Natural killer cell treated with Interleukin-12 subunit alpha and Interleukin-12 subunit beta and Interleukin-15 and Interleukin-18, amount 100 ng/mL, for 72 hours (primary cell): ENCODE results near the gene RHBG. TPM values are rescaled to one million over a fixed set of nuclear protein-coding genes. Genes with fewer than 3 reads are reported as not detected.
"Not testable (repeated sequence)": the region's sequence is repeated elsewhere in the genome, so short reads cannot be mapped to it uniquely, and the experiment has no call there.

Experiments
- ATAC-seq, 2 donors: fragments of 150-1000 bp; cut with Tn5 transposase in 1 of 2; sonication (Bioruptor Pico), chemical (Tn5 transposase) in 1 of 2; 2 replicates each; pipeline ENCODE4 v1.10.0; 2021
- DNase-seq: peaks from one replicate; pipeline ENCODE4 v3.0.0; 2022; ENCODE audit warnings: low spot score
- H3K27ac Mint-ChIP-seq, 2 donors: 1 replicate in 1 of 2; 2 replicates in 1 of 2; pipeline ENCODE4 v1.8.0; 2022; ENCODE audit warnings: mixed read lengths in 2 of 2, mild to moderate bottlenecking in 1 of 2, moderate library complexity in 1 of 2
- H3K27me3 Mint-ChIP-seq, 2 donors: 1 replicate in 1 of 2; 2 replicates in 1 of 2; pipeline ENCODE4 v1.8.0; 2022; ENCODE audit warnings: mixed read lengths in 2 of 2
- H3K36me3 Mint-ChIP-seq: one replicate; pipeline ENCODE4 v1.8.0; 2022; ENCODE audit warnings: mixed read lengths
- H3K4me1 Mint-ChIP-seq, 2 donors: 1 replicate in 1 of 2; 2 replicates in 1 of 2; pipeline ENCODE4 v1.8.0; 2022; ENCODE audit warnings: low read depth in 2 of 2, mixed read lengths in 2 of 2, mild to moderate bottlenecking in 1 of 2
- H3K4me3 Mint-ChIP-seq: one replicate; pipeline ENCODE4 v1.8.0; 2022; ENCODE audit warnings: mixed read lengths
- H3K9me3 Mint-ChIP-seq: 2 replicates; pipeline ENCODE4 v1.8.0; 2022; ENCODE audit warnings: mixed read lengths
- total RNA-seq, 2 donors: library from RNA; stranded (reverse); gene quantifications; one replicate each; pipeline ENCODE4 v1.2.3, GENCODE V29; 2022

Gene RHBG
- total RNA-seq, 2 donors from 2014 or later = not detected

- no peaks in the 10 kb centered on the region for H3K36me3 Mint-ChIP-seq
- DNase-seq = no peak
- H3K4me1 Mint-ChIP-seq = no peaks in the 10 kb centered on the region
- H3K27ac Mint-ChIP-seq = no peak overlapping the region
- peaks cover 19 to 24% of the 10 kb centered on the region in 2 donors for H3K27me3 Mint-ChIP-seq
- H3K9me3 Mint-ChIP-seq = no peaks in the 10 kb centered on the region
- ATAC-seq = no peak
- no peak overlapping the region for H3K4me3 Mint-ChIP-seq
Measured at GRCh38 chr1:156347331-156347730, 21.7 kb upstream of the RHBG start.

- H3K4me1 Mint-ChIP-seq, H3K27ac Mint-ChIP-seq, H3K4me3 Mint-ChIP-seq, ATAC-seq, H3K36me3 Mint-ChIP-seq, H3K9me3 Mint-ChIP-seq, DNase-seq: not testable (repeated sequence)
- peaks cover 8 to 17% of the 10 kb centered on the region in 2 donors for H3K27me3 Mint-ChIP-seq
Measured at GRCh38 chr1:156352481-156352880, 16.5 kb upstream of the RHBG start.

- no peak overlapping the region for H3K27ac Mint-ChIP-seq
- ATAC-seq = no peak
- no peak for DNase-seq
Measured at GRCh38 chr1:156356262-156356874, 12.6 kb upstream of the RHBG start.

GRCh38 chr1:156356875-156357534, 12.0 kb upstream of the RHBG start:
- DNase-seq = peak; percentile 67
- no peaks in the 10 kb centered on the region for H3K4me1 Mint-ChIP-seq
- no peaks in the 10 kb centered on the region for H3K36me3 Mint-ChIP-seq
- peaks cover 21 to 37% of the 10 kb centered on the region in 2 donors for H3K27me3 Mint-ChIP-seq
- H3K9me3 Mint-ChIP-seq = no peaks in the 10 kb centered on the region
- H3K4me3 Mint-ChIP-seq = no peak overlapping the region
- H3K27ac Mint-ChIP-seq = no peak overlapping the region
- peak; percentile 81 to 86 for ATAC-seq

More at GRCh38 chr1:156356262-156356874, 12.6 kb upstream of the RHBG start:
- Mint-ChIP-seq H3K9me3 (no peaks in the 10 kb centered on the region), H3K4me3 (no peak overlapping the region), H3K27me3 (peaks cover 22 to 37% of the 10 kb centered on the region in 2 donors), H3K4me1 (no peaks in the 10 kb centered on the region), H3K36me3 (no peaks in the 10 kb centered on the region)

- ATAC-seq (no peak), DNase-seq (no peak)
- no peak overlapping the region for H3K27ac Mint-ChIP-seq
- H3K4me1 Mint-ChIP-seq = no peaks in the 10 kb centered on the region
- no peak overlapping the region for H3K4me3 Mint-ChIP-seq
- H3K9me3 Mint-ChIP-seq = no peaks in the 10 kb centered on the region
- peaks cover 21 to 37% of the 10 kb centered on the region in 2 donors for H3K27me3 Mint-ChIP-seq
- no peaks in the 10 kb centered on the region for H3K36me3 Mint-ChIP-seq
Measured at GRCh38 chr1:156357977-156358376, 11.0 kb upstream of the RHBG start.

GRCh38 chr1:156358641-156359040, 10.4 kb upstream of the RHBG start:
- Mint-ChIP-seq H3K36me3 (no peaks in the 10 kb centered on the region), H3K9me3 (no peaks in the 10 kb centered on the region), H3K4me1 (no peaks in the 10 kb centered on the region), H3K27me3 (peaks cover 21 to 37% of the 10 kb centered on the region in 2 donors), H3K4me3 (no peak overlapping the region), H3K27ac (no peak overlapping the region)
- ATAC-seq (no peak), DNase-seq (no peak)

GRCh38 chr1:156359249-156359648, 9.8 kb upstream of the RHBG start:
- Mint-ChIP-seq H3K4me1 (no peaks in the 10 kb centered on the region), H3K9me3 (no peaks in the 10 kb centered on the region), H3K27ac (no peak overlapping the region), H3K36me3 (no peaks in the 10 kb centered on the region), H3K4me3 (no peak overlapping the region), H3K27me3 (peaks cover 25 to 37% of the 10 kb centered on the region in 2 donors)
- no peak for DNase-seq
- ATAC-seq = no peak

GRCh38 chr1:156359973-156360372, 9.0 kb upstream of the RHBG start:
- H3K27me3 Mint-ChIP-seq = peaks cover 31 to 43% of the 10 kb centered on the region in 2 donors
- H3K4me3 Mint-ChIP-seq = no peak overlapping the region
- H3K27ac Mint-ChIP-seq = no peak overlapping the region
- no peak for DNase-seq
- H3K9me3 Mint-ChIP-seq = no peaks in the 10 kb centered on the region
- ATAC-seq = no peak
- H3K4me1 Mint-ChIP-seq = no peaks in the 10 kb centered on the region
- H3K36me3 Mint-ChIP-seq = no peaks in the 10 kb centered on the region

GRCh38 chr1:156360534-156360933, 8.5 kb upstream of the RHBG start:
- H3K27me3 Mint-ChIP-seq = peaks cover 36 to 48% of the 10 kb centered on the region in 2 donors
- no peak overlapping the region for H3K4me3 Mint-ChIP-seq
- H3K36me3 Mint-ChIP-seq = no peaks in the 10 kb centered on the region
- ATAC-seq = no peak
- H3K9me3 Mint-ChIP-seq = no peaks in the 10 kb centered on the region
- no peaks in the 10 kb centered on the region for H3K4me1 Mint-ChIP-seq
- no peak for DNase-seq
- H3K27ac Mint-ChIP-seq = no peak overlapping the region

GRCh38 chr1:156365754-156366153, 3.3 kb upstream of the RHBG start:
- Mint-ChIP-seq H3K9me3 (no peaks in the 10 kb centered on the region), H3K36me3 (no peaks in the 10 kb centered on the region), H3K27me3 (peaks cover 25 to 32% of the 10 kb centered on the region in 2 donors), H3K27ac (no peak overlapping the region), H3K4me3 (no peak overlapping the region), H3K4me1 (peaks cover 0 to 3% of the 10 kb centered on the region in 2 donors)
- ATAC-seq (no peak), DNase-seq (no peak)

- H3K4me1 Mint-ChIP-seq = peaks cover 0 to 3% of the 10 kb centered on the region in 2 donors
- no peak overlapping the region for H3K27ac Mint-ChIP-seq
- H3K4me3 Mint-ChIP-seq = no peak overlapping the region
- H3K27me3 Mint-ChIP-seq = peaks cover 24 to 32% of the 10 kb centered on the region in 2 donors
- DNase-seq (no peak), ATAC-seq (no peak)
- H3K9me3 Mint-ChIP-seq = no peaks in the 10 kb centered on the region
- H3K36me3 Mint-ChIP-seq = no peaks in the 10 kb centered on the region
Measured at GRCh38 chr1:156366378-156367166, 2.4 kb upstream of the RHBG start.

GRCh38 chr1:156367383-156368156, 1.4 kb upstream of the RHBG start:
- no peaks in the 10 kb centered on the region for H3K36me3 Mint-ChIP-seq
- ATAC-seq (no peak), DNase-seq (no peak)
- no peak overlapping the region for H3K27ac Mint-ChIP-seq
- peaks cover 0 to 3% of the 10 kb centered on the region in 2 donors for H3K4me1 Mint-ChIP-seq
- H3K4me3 Mint-ChIP-seq = no peak overlapping the region
- H3K27me3 Mint-ChIP-seq = peaks cover 30 to 37% of the 10 kb centered on the region in 2 donors
- H3K9me3 Mint-ChIP-seq = no peaks in the 10 kb centered on the region

GRCh38 chr1:156368157-156368658, 803 bp upstream of the RHBG start:
- no peaks in the 10 kb centered on the region for H3K9me3 Mint-ChIP-seq
- H3K36me3 Mint-ChIP-seq = no peaks in the 10 kb centered on the region
- H3K4me1 Mint-ChIP-seq = peaks cover 0 to 3% of the 10 kb centered on the region in 2 donors
- DNase-seq = no peak
- peaks cover 34 to 38% of the 10 kb centered on the region in 2 donors for H3K27me3 Mint-ChIP-seq
- no peak for ATAC-seq
- no peak overlapping the region for H3K27ac Mint-ChIP-seq
- H3K4me3 Mint-ChIP-seq = no peak overlapping the region
